Measurements from ENCODE around the gene SEC31A.
A peak's percentile ranks its signal among the peaks of the same experiment; 100 is the strongest.

The SEC31A gene

DNA sequence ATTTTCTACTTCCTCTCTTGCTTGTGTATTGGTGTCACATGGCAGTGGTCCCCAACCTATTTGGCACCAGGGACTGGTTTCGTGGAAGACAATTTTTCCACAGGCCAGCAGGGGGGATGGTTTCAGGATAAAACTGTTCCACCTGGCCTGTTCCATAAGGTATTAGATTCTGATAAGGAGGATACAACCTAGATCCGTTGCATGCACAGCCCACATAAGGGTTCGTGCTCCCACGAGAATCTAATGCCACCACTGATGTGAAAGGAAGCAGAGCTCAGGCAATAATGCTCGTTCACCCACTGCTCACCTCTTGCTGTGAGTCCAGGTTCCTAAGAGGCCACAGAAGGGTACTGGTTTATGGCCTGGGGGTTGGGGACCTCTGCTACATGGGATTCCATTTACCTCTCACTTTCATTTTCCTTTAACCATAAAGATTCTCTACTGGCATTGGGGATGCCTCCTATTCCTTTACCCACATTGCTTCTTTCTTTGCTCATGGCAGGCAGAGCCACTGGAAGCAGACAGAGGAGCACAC, 38.1 kb downstream of the SEC31A start:
- Histone ChIP-seq H3K36me3 (ENCODE audit: control insufficient read depth, insufficient read depth, low read length) (peaks cover 20% of the 10 kb centered on the region), H3K4me3 (replicated peaks; ENCODE audit: low read depth, low read length) (no peak overlapping the region), H3K27me3 (replicated peaks; ENCODE audit: control insufficient read depth, insufficient read depth, low read length) (no peaks in the 10 kb centered on the region)
- no peak for TF ChIP-seq CTCF (IDR thresholded peaks at IDR 0.05; ENCODE audit: insufficient read depth, low read length, poor library complexity, severe bottlenecking)
- no peak for DNase-seq (ENCODE audit: extremely low read depth, insufficient read length)

DNA sequence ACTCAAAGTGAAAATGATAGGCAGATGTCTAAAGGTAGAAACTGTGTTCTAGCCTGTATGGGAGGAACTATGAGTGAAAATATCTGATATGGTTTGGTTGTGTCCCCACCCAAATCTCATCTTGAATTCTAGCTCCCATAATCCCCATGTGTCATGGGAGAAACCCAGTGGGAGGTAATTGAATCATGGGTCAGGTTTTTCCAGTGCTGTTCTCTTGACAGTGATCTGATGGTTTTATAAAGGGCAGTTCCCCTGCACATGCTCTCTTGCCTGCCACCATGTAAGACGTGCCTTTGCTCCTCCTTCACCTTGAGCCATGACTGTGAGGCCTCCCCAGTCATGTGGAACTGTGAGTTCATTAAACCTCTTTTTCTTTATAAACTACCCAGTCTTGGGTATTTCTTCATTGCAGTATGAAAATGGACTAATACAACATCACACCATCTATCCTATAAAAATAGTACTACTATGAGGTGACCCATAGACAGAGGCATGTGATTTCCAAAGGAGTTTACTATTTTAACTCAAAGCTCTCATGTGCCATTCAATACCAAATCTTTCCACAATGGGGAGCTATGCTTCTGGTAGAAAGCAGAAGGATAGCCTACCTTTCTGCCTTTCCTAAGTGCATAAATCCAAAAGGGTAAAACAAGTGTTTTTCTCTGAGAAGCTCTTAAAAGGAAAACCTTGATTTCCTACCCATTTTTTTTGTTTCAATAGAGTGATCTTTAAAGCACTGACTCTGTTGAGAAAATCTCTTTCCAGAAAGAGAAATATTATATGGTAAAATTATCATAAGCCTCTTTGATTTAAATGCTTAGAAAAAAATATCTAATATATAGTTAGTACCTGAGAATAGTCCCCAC, 38.8 kb downstream of the SEC31A start:
- DNase-seq (ENCODE audit: extremely low read depth, insufficient read length) = no peak
- Histone ChIP-seq H3K4me3 (replicated peaks; ENCODE audit: low read depth, low read length) (no peak overlapping the region), H3K36me3 (ENCODE audit: control insufficient read depth, insufficient read depth, low read length) (peaks cover 20% of the 10 kb centered on the region), H3K27me3 (replicated peaks; ENCODE audit: control insufficient read depth, insufficient read depth, low read length) (no peaks in the 10 kb centered on the region)
- TF ChIP-seq CTCF (IDR thresholded peaks at IDR 0.05; ENCODE audit: insufficient read depth, low read length, poor library complexity, severe bottlenecking) = peak; percentile 19

- TF ChIP-seq CTCF (IDR thresholded peaks at IDR 0.05; ENCODE audit: insufficient read depth, low read length, poor library complexity, severe bottlenecking) = no peak
- DNase-seq (ENCODE audit: extremely low read depth, insufficient read length) = no peak
- no peak overlapping the region for H3K4me3 ChIP-seq (replicated peaks; ENCODE audit: low read depth, low read length)
- peaks cover 21% of the 10 kb centered on the region for H3K36me3 ChIP-seq (ENCODE audit: control insufficient read depth, insufficient read depth, low read length)
- no peaks in the 10 kb centered on the region for H3K27me3 ChIP-seq (replicated peaks; ENCODE audit: control insufficient read depth, insufficient read depth, low read length)
These were observed 39.6 kb downstream of the SEC31A start for GRCh38 chr4:82851318-82851717.

DNA sequence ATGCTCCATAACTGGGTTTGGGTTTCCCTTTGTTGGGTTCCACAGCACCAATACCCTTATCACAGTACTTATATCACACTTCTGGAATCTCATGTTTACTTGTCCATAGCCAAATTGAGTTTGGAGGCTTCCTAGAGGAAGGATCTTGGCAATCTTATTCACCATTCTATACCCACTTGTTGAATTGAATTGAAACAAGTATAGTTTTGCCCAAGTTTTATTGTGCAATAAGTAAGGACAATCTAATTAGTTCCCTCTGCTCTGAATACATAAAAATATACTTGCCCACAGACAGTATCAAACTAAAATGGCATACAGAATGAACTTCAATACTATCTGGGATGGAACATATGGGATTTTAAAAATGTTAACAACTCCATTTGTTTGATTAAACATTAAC, 40.3 kb downstream of the SEC31A start:
- no peak for DNase-seq (ENCODE audit: extremely low read depth, insufficient read length)
- TF ChIP-seq CTCF (IDR thresholded peaks at IDR 0.05; ENCODE audit: insufficient read depth, low read length, poor library complexity, severe bottlenecking) = no peak
- Histone ChIP-seq H3K36me3 (ENCODE audit: control insufficient read depth, insufficient read depth, low read length) (peaks cover 22% of the 10 kb centered on the region), H3K4me3 (replicated peaks; ENCODE audit: low read depth, low read length) (no peak overlapping the region), H3K27me3 (replicated peaks; ENCODE audit: control insufficient read depth, insufficient read depth, low read length) (no peaks in the 10 kb centered on the region)

- Histone ChIP-seq H3K4me3 (replicated peaks; ENCODE audit: low read depth, low read length) (no peak overlapping the region), H3K36me3 (ENCODE audit: control insufficient read depth, insufficient read depth, low read length) (peaks cover 20% of the 10 kb centered on the region), H3K27me3 (replicated peaks; ENCODE audit: control insufficient read depth, insufficient read depth, low read length) (no peaks in the 10 kb centered on the region)
- TF ChIP-seq CTCF (IDR thresholded peaks at IDR 0.05; ENCODE audit: insufficient read depth, low read length, poor library complexity, severe bottlenecking) = no peak
- no peak for DNase-seq (ENCODE audit: extremely low read depth, insufficient read length)
These were observed 42.2 kb downstream of the SEC31A start for GRCh38 chr4:82848706-82849105.

All from GM06990 (cell line).